ENCODE measurements around the gene MRC2. TPM values are rescaled to one million over a fixed set of nuclear protein-coding genes. Genes with fewer than 3 reads are reported as not detected.

MRC2 gene
- total RNA-seq, 2 donors from 2014 or later = 5.1 to 12.4 TPM

DNA sequence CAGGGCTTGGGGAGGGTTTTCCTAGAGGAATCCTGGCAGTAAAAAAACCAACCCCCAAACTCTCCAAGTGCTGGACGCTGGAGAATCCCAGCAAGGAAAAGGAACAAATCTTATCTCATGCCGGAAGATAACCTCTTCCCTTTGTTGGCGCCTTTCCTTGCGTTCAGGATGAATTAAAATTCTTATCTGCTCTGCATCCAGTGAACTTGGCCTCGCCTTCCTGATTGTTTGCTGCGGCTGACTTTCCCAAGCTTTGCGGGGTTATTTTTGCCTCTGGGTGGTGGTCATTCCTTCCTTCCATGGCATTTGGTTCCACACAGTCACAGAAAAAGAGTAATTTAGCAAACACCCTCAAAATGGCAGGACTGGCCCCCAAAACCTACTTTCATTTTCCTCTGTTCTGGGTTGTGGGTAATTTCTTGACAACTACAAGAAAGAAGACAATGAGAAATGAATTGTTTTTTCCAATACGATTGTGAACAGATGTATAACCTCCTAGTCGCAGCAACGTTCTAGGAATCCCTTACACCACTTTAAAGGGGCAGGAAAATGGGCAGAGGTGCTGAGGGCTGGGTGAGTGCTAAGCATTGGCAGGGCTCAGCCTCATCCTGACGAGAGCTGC lies 77.8 kb downstream of the MRC2 start:
- ATAC-seq (peak; percentile 41), DNase-seq (peak in 1 of 2 donors; percentile 8)
- intact Hi-C loops (cut with DNase I, micrococcal nuclease) = loop anchor here (10.0 kb wide), 2 partner anchors 260 to 700 kb away; partner anchors contain the start of gene TANC2 (in 2 of the 2)

DNA sequence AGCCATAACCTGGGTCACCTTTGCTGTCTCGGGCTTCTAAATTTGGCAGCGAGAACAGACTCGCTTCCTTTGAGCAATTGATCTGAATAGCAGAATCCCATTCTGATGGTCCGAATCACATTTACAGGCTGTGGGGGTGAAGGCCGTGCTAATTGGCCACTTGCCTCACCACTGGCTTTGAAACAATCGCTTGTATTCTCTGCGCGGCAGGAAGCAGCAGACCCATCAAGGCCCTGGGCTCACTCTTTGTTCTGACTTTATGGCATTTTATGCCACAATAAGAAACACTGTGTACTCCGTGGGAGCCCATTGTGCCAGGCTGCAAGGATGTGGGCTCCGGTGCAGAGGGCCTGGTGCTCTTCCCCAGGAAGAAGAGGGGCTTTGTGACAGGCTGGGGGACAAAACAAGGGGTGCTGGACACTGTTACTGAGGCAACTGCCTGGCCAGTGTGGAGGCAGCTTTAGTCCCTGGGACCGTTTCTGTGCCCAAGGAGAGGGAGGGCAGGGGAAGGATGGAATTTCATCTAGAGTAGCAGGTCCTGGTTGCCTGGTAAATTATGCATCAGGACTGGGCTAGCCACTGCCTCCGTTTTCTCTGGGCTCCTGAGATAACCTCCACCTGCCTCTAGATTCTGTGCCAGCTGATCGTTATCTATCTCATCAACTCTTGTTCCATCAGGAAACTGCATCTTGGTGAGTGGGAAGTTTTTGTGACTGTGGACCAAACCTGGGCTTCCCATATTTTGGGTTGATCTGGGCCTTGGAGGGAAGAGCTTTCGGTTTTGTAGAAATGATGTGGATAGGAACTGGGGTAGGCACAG lies 78.5 kb downstream of the MRC2 start:
- DNase-seq (peak in 1 of 2 donors; percentile 13), ATAC-seq (peak; percentile 18)
- intact Hi-C loops (cut with DNase I, micrococcal nuclease) = loop anchor here (10.0 kb wide), 2 partner anchors 259 to 699 kb away; partner anchors contain the start of gene TANC2 (in 2 of the 2)

- intact Hi-C loops (cut with DNase I, micrococcal nuclease) = loop anchor here (10.0 kb wide), 2 partner anchors 258 to 698 kb away; partner anchors contain the start of gene TANC2 (in 2 of the 2)
- DNase-seq (no peak), ATAC-seq (no peak)
Measured at GRCh38 chr17:62706598-62707424, 79.3 kb downstream of the MRC2 start.

DNA sequence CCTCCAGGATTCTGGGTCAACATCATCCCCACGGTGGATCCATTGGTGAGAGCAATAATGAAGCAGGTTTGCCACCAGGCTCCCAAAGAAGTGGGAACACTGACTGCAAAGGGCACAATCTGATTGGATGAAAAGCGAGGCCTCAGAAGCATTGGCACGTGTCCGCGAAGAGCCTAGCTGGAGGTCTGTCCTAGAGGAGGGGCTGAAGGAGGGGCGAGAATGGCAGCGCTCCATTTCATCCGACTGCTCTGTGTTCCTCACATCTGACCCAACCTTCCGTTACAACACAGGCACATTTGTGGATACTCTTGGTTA lies 79.9 kb downstream of the MRC2 start:
- DNase-seq = no peak
- no peak for ATAC-seq
- intact Hi-C loops (cut with DNase I, micrococcal nuclease) = loop anchor here (10.0 kb wide), 2 partner anchors 257 to 697 kb away; partner anchors contain the start of gene TANC2 (in 2 of the 2)

DNA sequence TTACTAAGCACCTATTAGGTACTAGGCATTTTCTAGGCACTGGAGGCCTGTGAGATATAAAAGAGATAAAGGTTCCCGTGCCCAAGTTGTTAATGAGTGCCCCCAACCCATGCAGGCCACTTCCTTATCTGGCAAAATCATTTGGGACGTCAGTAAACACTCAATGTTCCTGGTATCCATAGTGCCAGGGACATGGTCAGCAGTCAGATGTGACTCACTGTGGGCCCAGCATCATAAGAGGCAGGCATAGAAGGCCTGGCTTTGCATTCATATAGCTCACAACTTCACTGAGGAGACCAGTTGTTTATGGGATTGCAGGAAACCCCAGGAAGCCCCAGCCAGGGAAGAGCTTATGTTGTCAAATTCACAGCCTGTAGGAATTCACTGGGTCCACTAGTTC lies 81.1 kb downstream of the MRC2 start:
- DNase-seq (no peak), ATAC-seq (no peak)
- intact Hi-C loops (cut with DNase I, micrococcal nuclease) = loop anchor here (10.0 kb wide), 2 partner anchors 256 to 696 kb away; partner anchors contain the start of gene TANC2 (in 2 of the 2)

GRCh38 chr17:62712171-62712581 lies 84.7 kb downstream of the MRC2 start:
- intact Hi-C loops (cut with DNase I, micrococcal nuclease) = no loop called here
- ATAC-seq (no peak), DNase-seq (no peak)

- peak in 1 of 2 donors; percentile 5 for DNase-seq
- intact Hi-C loops (cut with DNase I, micrococcal nuclease) = no loop called here
Measured at GRCh38 chr17:62713086-62713881, 85.8 kb downstream of the MRC2 start.

GRCh38 chr17:62714016-62714777 lies 86.7 kb downstream of the MRC2 start:
- DNase-seq = peak in 1 of 2 donors; percentile 11
- intact Hi-C loops (cut with DNase I, micrococcal nuclease) = no loop called here
- ATAC-seq = no peak

More at GRCh38 chr17:62713086-62713881, 85.8 kb downstream of the MRC2 start:
- ATAC-seq = no peak

DNA sequence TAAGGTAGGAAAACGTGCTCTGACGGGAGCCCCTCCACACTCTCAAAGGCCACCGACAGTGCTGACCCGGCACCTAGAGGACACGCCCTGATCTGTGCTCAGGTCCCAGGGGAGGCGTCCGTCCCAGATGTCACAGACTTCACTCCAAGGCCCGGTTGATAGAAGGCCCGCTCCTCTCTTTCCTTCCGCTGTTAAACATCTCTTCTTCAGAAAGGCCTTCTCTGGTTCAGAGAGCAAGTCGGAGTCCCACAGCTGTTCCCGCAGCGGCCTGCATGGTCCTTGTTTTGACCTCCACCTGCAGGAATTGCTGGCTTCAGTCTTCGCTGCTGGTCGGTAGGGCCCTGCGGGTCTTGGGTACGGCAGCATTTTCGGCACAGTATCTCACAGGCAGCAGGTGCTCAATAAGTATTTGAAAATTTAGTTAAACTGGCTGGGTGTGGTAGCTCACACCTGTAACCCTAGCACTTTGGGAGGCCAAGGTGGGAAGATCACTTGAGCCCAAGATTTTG lies 88.5 kb downstream of the MRC2 start:
- DNase-seq (peak in 1 of 2 donors; percentile 9), ATAC-seq (no peak)
- intact Hi-C loops (cut with DNase I, micrococcal nuclease) = no loop called here

DNA sequence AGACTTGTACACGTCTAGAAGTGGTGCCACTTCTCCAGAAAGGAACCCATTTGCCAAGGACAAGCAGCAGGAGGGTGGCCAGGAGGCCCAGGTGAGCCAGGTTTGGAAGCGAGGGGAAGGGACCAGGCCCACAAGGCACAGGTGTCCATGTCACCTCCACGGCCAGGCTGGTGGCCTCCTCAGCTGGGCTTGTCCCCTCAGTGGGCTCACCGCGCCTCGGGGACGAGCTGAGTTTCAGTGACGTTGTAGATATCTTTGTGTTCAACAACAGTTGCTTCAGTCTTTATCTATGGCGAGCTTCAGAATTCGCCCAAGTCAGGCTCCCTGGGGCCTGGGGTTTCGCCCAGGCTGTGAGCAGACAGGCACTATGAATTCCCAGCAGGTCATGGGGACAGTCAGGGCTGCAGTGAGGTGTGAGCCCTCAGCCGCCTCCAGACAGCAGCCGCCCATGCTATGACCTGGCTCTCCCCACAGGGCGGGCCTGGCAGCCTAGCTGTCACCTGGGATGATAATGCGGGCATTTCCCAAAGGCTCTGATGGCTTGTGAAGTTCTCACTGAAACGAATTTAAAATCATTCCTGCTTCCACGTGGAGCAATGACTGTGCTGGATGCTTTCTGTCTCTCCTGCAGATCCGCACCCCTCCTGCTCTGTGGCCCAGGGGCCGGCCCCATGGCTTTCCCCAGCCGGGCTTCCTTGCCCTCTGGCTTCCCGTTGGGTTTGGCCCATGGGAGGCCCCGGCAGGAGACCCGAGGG lies 89.5 kb downstream of the MRC2 start:
- DNase-seq (no peak), ATAC-seq (no peak)
- intact Hi-C loops (cut with DNase I, micrococcal nuclease) = no loop called here

GRCh38 chr17:62717589-62717855 lies 90.1 kb downstream of the MRC2 start:
- intact Hi-C loops (cut with DNase I, micrococcal nuclease) = no loop called here
- DNase-seq (no peak), ATAC-seq (no peak)

GRCh38 chr17:62717889-62718288 lies 90.4 kb downstream of the MRC2 start:
- DNase-seq = no peak
- intact Hi-C loops (cut with DNase I, micrococcal nuclease) = no loop called here

GRCh38 chr17:62718429-62718828 lies 91.0 kb downstream of the MRC2 start:
- DNase-seq (no peak), ATAC-seq (no peak)
- intact Hi-C loops (cut with DNase I, micrococcal nuclease) = no loop called here

More at GRCh38 chr17:62717889-62718288, 90.4 kb downstream of the MRC2 start:
- no peak for ATAC-seq

DNA sequence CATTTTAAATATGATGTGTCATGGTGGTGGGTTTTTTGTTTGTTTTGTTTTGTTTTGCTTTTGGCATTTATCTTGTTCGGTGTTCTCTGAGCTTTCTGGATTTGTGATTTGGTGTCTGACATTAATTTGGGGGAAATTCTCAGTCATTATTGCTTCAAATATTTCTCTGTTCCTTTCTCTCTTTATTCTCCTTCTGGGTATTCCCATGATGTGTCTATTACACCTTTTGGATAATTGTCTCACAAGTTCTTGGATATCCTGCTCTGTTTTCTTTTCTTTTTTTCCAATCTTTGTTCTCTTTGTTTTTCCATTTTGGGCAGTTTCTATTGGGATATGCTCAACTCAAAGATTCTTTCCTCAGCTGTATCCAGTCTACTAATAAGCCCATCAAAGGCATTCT lies 92.1 kb downstream of the MRC2 start:
- no peak for ATAC-seq
- intact Hi-C loops (cut with DNase I, micrococcal nuclease) = no loop called here
- no peak for DNase-seq

- no peak for DNase-seq
- intact Hi-C loops (cut with DNase I, micrococcal nuclease) = no loop called here
- no peak for ATAC-seq
Measured at GRCh38 chr17:62720126-62720850, 92.8 kb downstream of the MRC2 start.

- DNase-seq = no peak
- intact Hi-C loops (cut with DNase I, micrococcal nuclease) = no loop called here
- no peak for ATAC-seq
Measured at GRCh38 chr17:62722625-62723024, 95.2 kb downstream of the MRC2 start.

All from left colon (tissue), 2 donors.